ENCODE results near the gene POLR3E. TPM values are rescaled to one million over a fixed set of nuclear protein-coding genes. Genes with fewer than 3 reads are reported as not detected.

Gene POLR3E
- total RNA-seq, 4 donors from 2014 or later = 48.1 to 102 (median 67.0) TPM

GRCh38 chr16:22324787-22325597 lies 27.8 kb downstream of the POLR3E start:
- Histone ChIP-seq H3K4me3 (no peak overlapping the region), H3K27me3 (no peaks in the 10 kb centered on the region), H3K27ac (no peak overlapping the region), H3K36me3 (peaks cover 0 to 91% (median 45%) of the 10 kb centered on the region in 3 donors), H3K9me3 (no peaks in the 10 kb centered on the region), H3K4me1 (peaks cover 0 to 10% (median 0%) of the 10 kb centered on the region in 4 donors)
- DNase-seq (ENCODE audit: low spot score in 2 of 2) = no peak
- TF ChIP-seq POLR2A (IDR thresholded peaks at IDR 0.05) (no peak), CTCF (IDR thresholded peaks at IDR 0.05) (no peak), EP300 (IDR thresholded peaks at IDR 0.05) (no peak)
- 84 to 94% methylated on average over 16 to 17 of the region's 19 CpGs for WGBS, 2 donors

GRCh38 chr16:22325598-22326368 lies 28.6 kb downstream of the POLR3E start:
- DNase-seq (ENCODE audit: low spot score in 2 of 2) = no peak
- Histone ChIP-seq H3K36me3 (peaks cover 0 to 92% (median 45%) of the 10 kb centered on the region in 3 donors), H3K4me1 (peaks cover 0 to 10% (median 0%) of the 10 kb centered on the region in 4 donors), H3K4me3 (no peak overlapping the region), H3K9me3 (no peaks in the 10 kb centered on the region), H3K27me3 (no peaks in the 10 kb centered on the region), H3K27ac (no peak overlapping the region)
- TF ChIP-seq EP300 (IDR thresholded peaks at IDR 0.05) (no peak), CTCF (IDR thresholded peaks at IDR 0.05) (no peak), POLR2A (IDR thresholded peaks at IDR 0.05) (no peak)
- 90 to 92% methylated on average over 39 to 46 of the region's 46 CpGs for WGBS, 2 donors

GRCh38 chr16:22326369-22326652 lies 29.1 kb downstream of the POLR3E start:
- TF ChIP-seq EP300 (IDR thresholded peaks at IDR 0.05) = no peak
- no peak for TF ChIP-seq POLR2A (IDR thresholded peaks at IDR 0.05)
- no peak for TF ChIP-seq CTCF (IDR thresholded peaks at IDR 0.05)
- no peak overlapping the region for H3K27ac ChIP-seq
- no peak for DNase-seq (ENCODE audit: low spot score in 2 of 2)
- peaks cover 0 to 5% (median 0%) of the 10 kb centered on the region in 4 donors for H3K4me1 ChIP-seq
- 79 to 88% methylated on average over 4 of the region's 4 CpGs for WGBS, 2 donors
- no peaks in the 10 kb centered on the region for H3K27me3 ChIP-seq
- no peaks in the 10 kb centered on the region for H3K9me3 ChIP-seq
- peaks cover 0 to 97% (median 45%) of the 10 kb centered on the region in 3 donors for H3K36me3 ChIP-seq
- H3K4me3 ChIP-seq = no peak overlapping the region

- WGBS, 2 donors = 86 to 91% methylated on average over 12 of the region's 13 CpGs
- H3K36me3 ChIP-seq = peaks cover 0 to 97% (median 45%) of the 10 kb centered on the region in 3 donors
- DNase-seq (ENCODE audit: low spot score in 2 of 2) = no peak
Measured at GRCh38 chr16:22326771-22327445, 29.7 kb downstream of the POLR3E start.

More at GRCh38 chr16:22326771-22327445, 29.7 kb downstream of the POLR3E start:
- Histone ChIP-seq H3K4me1 (no peaks in the 10 kb centered on the region), H3K27me3 (no peaks in the 10 kb centered on the region), H3K4me3 (no peak overlapping the region), H3K9me3 (no peaks in the 10 kb centered on the region), H3K27ac (no peak overlapping the region)
- TF ChIP-seq CTCF (IDR thresholded peaks at IDR 0.05) (no peak), POLR2A (IDR thresholded peaks at IDR 0.05) (no peak), EP300 (IDR thresholded peaks at IDR 0.05) (no peak)

Measured in tibial nerve (tissue), 4 donors.